Femur (tissue), 1 donor: ENCODE results near the gene ZNF37A.
"Not testable (repeated sequence)": the region's sequence is repeated elsewhere in the genome, so short reads cannot be mapped to it uniquely, and the experiment has no call there.

Source experiments
- DNase-seq: peaks from one replicate; pipeline ENCODE4 v3.0.0-alpha.2; 2017

Gene ZNF37A

DNA sequence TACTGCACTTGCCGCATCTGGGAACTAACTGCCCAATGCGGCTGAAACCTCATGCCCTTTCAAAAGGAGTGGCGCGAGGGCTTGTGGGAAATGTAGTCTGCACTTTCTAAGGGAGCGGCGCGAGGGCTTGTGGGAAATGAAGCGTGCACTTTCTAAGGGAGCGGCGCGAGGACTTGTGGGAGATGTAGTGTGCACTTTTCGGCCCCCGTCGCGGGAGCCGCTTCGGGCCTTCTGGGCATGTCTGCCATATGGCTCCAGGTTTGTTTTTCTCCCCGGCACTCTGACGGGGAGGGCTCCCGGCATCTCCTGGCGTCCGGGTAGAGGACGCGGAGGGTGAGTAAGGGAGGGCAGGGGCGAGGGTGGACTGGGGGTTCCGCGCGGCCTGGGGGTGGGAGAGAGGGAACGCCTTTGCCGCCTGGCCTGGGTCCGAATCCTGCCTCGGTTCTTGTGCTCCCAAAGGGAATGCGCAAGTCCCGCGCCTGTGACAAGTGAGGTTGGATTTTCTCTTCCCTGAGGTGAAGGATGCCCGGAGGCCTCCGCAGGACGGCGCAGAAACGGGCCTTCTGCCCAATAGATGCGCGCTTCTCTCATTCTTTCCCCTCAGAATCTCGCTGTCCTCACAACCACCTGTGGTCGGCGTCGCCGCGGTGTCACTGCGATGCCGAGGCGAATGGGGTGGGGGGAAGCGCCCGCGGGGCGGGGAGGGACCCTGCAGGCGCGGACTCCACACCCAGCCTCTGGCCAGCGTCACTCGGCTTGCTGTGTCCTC is at the start of gene ZNF37A:
Gene ZNF37A (plus strand): TSS at position 180 of the 769 bp plus-strand sequence. CDS start 2,281 bp downstream, outside the sequence.
- peak; percentile 97 for DNase-seq

GRCh38 chr10:38045129-38045528 is 49.0 kb upstream of the ZNF37A start:
- DNase-seq, result no peak

DNA sequence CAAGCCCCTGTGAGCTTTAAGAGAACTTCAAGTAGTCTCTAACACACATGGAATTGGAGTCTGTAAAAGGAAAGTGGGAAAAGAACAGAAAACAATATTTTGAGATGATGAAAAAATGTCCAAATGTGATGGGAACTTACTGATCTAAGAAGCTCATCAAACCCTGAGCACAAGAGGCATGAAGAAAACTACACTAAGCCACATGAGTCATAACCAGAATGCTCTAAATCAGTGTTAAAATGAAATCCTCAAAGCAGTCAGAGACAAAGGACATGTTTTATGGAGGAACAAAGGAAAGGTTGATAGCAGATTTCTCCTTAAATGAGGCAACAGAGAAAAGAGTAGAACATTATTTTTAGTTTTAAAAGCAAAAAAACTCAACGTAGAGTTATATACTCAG is 46.5 kb upstream of the ZNF37A start:
- no peak for DNase-seq

GRCh38 chr10:38050212-38050611 is 43.9 kb upstream of the ZNF37A start:
- DNase-seq, result no peak

GRCh38 chr10:38054361-38054797 is 39.8 kb upstream of the ZNF37A start:
- DNase-seq, result no peak

- DNase-seq, result not testable (repeated sequence)
These were observed 38.8 kb upstream of the ZNF37A start for GRCh38 chr10:38055274-38055894.

DNA sequence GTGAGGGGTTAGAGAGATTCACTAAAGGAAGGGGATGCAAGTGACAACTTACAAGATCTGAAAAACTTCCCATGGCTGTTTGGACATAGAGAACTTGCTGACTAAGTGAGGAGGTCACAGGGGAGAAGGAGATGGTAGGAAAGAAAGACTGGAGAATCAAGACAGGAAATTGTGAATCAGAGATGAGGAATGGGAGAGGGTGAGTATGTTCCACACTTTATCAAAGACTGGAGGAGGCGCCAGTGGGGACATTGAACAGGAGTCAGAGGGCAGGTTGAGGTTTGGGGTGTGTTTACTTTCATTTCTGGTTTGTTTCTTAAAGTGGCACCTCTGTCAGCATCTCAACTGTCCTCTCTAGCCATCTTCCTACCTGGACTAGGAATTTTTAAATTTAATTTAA is 24.5 kb upstream of the ZNF37A start:
- DNase-seq, result not testable (repeated sequence)

DNA sequence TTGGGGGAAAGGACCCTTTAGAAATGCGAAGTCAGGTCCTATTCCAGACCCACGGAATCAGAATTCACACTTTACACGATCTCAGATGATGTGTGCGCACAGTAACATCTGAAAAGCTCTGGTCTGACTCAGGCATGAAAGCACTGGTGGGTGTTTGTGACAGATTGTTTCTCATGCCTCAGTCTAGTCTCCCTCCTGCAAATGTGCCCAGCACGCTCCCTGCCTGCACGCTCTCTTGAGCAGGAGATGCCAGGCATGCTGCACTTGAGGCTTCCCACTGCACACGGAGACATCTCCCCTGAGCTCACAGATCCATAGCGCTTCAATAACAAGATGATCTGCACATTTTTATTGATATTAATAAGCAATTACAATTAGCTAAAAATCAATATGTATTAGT is 23.6 kb upstream of the ZNF37A start:
- DNase-seq, result no peak

GRCh38 chr10:38072552-38072951 is 21.6 kb upstream of the ZNF37A start:
- DNase-seq, result no peak

DNA sequence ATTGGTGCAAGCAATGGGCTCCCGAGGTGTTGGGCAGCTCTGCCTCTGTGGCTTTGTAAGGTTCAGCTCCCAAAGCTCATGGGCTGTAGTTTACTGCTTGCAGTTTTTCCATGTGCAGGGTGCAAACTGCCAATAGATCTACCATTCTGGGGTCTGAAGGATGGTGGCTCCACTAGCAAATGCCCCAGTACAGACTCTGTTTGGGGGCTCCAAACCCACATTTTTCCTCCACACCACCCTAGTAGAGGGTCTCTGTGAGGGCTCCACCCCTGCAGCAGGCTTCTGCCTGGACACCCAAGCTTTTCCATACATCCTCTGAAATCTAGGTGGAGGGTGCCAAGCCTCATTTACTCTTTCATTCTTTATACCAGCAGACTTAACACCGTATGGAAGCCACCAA is 17.4 kb upstream of the ZNF37A start:
- DNase-seq, result no peak

GRCh38 chr10:38093318-38093717 is 819 bp upstream of the ZNF37A start:
- not testable (repeated sequence) for DNase-seq

DNA sequence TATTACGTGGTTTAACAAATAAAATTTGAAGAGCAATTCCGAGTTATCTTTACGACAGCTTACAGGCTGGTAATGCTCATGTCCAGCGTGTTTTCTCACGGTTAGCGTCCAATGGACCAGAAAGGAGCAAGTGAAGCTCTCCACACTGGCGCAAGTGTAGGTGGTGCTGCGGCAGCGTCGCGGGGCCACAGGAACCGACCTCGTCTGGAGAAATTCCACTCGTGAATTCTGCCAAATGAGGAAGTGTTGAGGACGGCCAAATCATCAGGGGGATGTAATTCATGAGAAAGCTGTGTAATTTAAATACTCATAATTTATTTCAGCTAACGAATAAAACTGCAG is 350 bp upstream of the ZNF37A start:
- DNase-seq, result peak; percentile 21

- no peak for DNase-seq
These were observed 914 bp downstream of the ZNF37A start for GRCh38 chr10:38094927-38095574.

DNA sequence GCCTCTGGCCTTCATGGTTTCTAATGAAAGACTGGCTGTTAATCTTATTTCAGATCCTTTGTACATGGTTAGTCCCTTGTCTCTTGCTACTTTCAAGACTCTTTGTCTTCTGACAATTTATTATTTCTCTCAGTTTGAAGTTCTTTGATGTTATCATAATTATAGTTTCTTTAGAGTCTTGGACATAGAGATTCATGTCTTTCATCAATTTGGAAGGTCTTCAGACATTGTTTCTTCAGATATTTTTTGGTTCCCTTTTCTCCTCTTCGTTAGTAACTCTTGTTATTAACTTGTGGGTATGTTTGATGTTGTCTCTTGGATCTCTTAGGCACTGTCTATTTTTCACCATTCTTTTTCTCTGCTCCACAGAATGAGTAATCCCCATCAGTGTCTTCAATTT is 8.7 kb downstream of the ZNF37A start:
- DNase-seq, result no peak

GRCh38 chr10:38103756-38104155 is 9.6 kb downstream of the ZNF37A start:
- DNase-seq, result no peak

- no peak for DNase-seq
These were observed 18.0 kb downstream of the ZNF37A start for GRCh38 chr10:38112159-38112558.

GRCh38 chr10:38118072-38118807 is 24.1 kb downstream of the ZNF37A start:
- DNase-seq, result no peak

GRCh38 chr10:38119038-38119437 is 24.9 kb downstream of the ZNF37A start:
- DNase-seq, result no peak

- DNase-seq, result no peak
These were observed 33.7 kb downstream of the ZNF37A start for GRCh38 chr10:38127812-38128211.

- no peak for DNase-seq
These were observed 49.5 kb downstream of the ZNF37A start for GRCh38 chr10:38143587-38143986.

GRCh38 chr10:38146579-38147333 is 52.6 kb downstream of the ZNF37A start:
- no peak for DNase-seq

DNA sequence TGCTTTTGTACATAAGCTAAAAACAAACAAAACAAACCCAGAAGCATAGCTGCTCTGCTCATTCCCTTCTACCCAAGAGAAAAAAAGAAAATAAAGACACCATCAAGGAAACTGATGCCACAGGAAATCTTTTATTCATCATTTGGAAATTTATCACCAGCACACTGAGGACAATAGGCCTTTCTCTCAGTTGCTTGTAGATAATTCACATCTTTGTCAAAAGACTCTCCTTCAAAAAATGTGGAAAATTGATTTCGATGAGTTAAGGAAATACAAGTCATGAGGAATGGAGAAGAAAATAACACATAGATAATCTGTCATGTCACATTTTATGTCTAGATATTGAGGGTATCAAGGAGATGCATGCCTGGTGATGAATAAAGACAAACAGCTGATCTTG is 53.5 kb downstream of the ZNF37A start:
- DNase-seq, result no peak
